ENCODE measurements around the gene OR51M1. TPM values are rescaled to one million over a fixed set of nuclear protein-coding genes. Genes with fewer than 3 reads are reported as not detected.

Gene OR51M1
- total and polyA plus RNA-seq, 2 donors (not counting 3 experiments of a cell fraction or from before 2014, with no cell fraction given): not detected

- Histone ChIP-seq H3K27ac (ENCODE audit: insufficient read depth, low read depth, low read length) (no peak overlapping the region), H3K4me2 (ENCODE audit: insufficient read depth, low read length) (no peak overlapping the region), H3K27me3 (ENCODE audit: control insufficient read depth in 2 of 2, insufficient read depth in 2 of 2, low read length in 2 of 2) (no peaks in the 10 kb centered on the region), H3K4me1 (ENCODE audit: control insufficient read depth, extremely low read depth, insufficient read depth, low read length) (no peaks in the 10 kb centered on the region), H3K79me2 (ENCODE audit: control insufficient read depth, insufficient read depth, low read length) (no peaks in the 10 kb centered on the region), H3K4me3 (replicated peaks in 1 of 3; ENCODE audit: insufficient read depth in 1 of 3, low read depth in 1 of 3, low read length in 3 of 3) (no peak overlapping the region), H3K9me1 (replicated peaks; ENCODE audit: control insufficient read depth, extremely low read depth, insufficient read depth, low read length) (no peaks in the 10 kb centered on the region), H3K9me3 (replicated peaks; ENCODE audit: control insufficient read depth, insufficient read depth, low read length) (no peaks in the 10 kb centered on the region), H4K20me1 (replicated peaks; ENCODE audit: control insufficient read depth, extremely low read depth, insufficient read depth, low read length) (no peaks in the 10 kb centered on the region), H2AFZ (ENCODE audit: low read depth, low read length) (no peak overlapping the region), H3K9ac (replicated peaks; ENCODE audit: extremely low read depth, insufficient read depth, low read length) (no peak overlapping the region), H3K36me3 (ENCODE audit: control insufficient read depth in 2 of 2, extremely low read depth in 1 of 2, insufficient read depth in 2 of 2, low read length in 2 of 2) (no peaks in the 10 kb centered on the region)
- dilution Hi-C loops (cut with MboI; ENCODE audit: extremely low pct_ligation_motif_present, low sequenced_read_pairs): no loop called here
- ChIA-PET CTCF (no interaction called here), POLR2A (no interaction called here)
- FAIRE-seq: no peak
- no TSS peak for BruUV-seq (replicated peaks)
- DNase-seq (ENCODE audit: low read depth, low spot score): no peak
- intact Hi-C loops (cut with micrococcal nuclease): no loop called here
- TF ChIP-seq POLR2A (IDR thresholded peaks at IDR 0.05; ENCODE audit: low read depth, low read length): no peak
- TF ChIP-seq FOS (IDR thresholded peaks at IDR 0.05; ENCODE audit: borderline replicate concordance, insufficient read depth, low read length): no peak
- TF ChIP-seq POLR2AphosphoS5 (IDR thresholded peaks at IDR 0.05; ENCODE audit: insufficient read depth, low read depth, low read length): no peak
- TF ChIP-seq JUN (IDR thresholded peaks at IDR 0.05; ENCODE audit: borderline replicate concordance, insufficient read depth, insufficient read length, low read depth): no peak
- no peak for TF ChIP-seq EZH2 (IDR thresholded peaks at IDR 0.05; ENCODE audit: borderline replicate concordance, low read depth, low read length, severe bottlenecking)
- TF ChIP-seq GATA2 (IDR thresholded peaks at IDR 0.05; ENCODE audit: insufficient read depth, insufficient read length, low read depth, low read length): no peak
- no peak for TF ChIP-seq MYC (IDR thresholded peaks at IDR 0.05; ENCODE audit: low read depth, low read length)
- TF ChIP-seq, protein P1, sequence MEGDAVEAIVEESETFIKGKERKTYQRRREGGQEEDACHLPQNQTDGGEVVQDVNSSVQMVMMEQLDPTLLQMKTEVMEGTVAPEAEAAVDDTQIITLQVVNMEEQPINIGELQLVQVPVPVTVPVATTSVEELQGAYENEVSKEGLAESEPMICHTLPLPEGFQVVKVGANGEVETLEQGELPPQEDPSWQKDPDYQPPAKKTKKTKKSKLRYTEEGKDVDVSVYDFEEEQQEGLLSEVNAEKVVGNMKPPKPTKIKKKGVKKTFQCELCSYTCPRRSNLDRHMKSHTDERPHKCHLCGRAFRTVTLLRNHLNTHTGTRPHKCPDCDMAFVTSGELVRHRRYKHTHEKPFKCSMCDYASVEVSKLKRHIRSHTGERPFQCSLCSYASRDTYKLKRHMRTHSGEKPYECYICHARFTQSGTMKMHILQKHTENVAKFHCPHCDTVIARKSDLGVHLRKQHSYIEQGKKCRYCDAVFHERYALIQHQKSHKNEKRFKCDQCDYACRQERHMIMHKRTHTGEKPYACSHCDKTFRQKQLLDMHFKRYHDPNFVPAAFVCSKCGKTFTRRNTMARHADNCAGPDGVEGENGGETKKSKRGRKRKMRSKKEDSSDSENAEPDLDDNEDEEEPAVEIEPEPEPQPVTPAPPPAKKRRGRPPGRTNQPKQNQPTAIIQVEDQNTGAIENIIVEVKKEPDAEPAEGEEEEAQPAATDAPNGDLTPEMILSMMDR (IDR thresholded peaks at IDR 0.05; ENCODE audit: extremely low read depth in 1 of 2, insufficient read depth in 1 of 2, low read depth in 1 of 2, low read length in 2 of 2): no peak
Observed at GRCh38 chr11:5335170-5335569, 48.4 kb upstream of the OR51M1 start.

Data from endothelial cell of umbilical vein (primary cell).